Stimulated activated CD8-positive, alpha-beta memory T cell treated with anti-CD3 and anti-CD28 coated beads, Interleukin-15, amount 100 ng/mL, for 24 hours (primary cell): Measurements from ENCODE around the gene UNC5A.

Experiments
- DNase-seq: peaks from one replicate; pipeline ENCODE4 v3.0.0-alpha.2; 2020; ENCODE audit warnings: low read depth

The UNC5A gene

DNA sequence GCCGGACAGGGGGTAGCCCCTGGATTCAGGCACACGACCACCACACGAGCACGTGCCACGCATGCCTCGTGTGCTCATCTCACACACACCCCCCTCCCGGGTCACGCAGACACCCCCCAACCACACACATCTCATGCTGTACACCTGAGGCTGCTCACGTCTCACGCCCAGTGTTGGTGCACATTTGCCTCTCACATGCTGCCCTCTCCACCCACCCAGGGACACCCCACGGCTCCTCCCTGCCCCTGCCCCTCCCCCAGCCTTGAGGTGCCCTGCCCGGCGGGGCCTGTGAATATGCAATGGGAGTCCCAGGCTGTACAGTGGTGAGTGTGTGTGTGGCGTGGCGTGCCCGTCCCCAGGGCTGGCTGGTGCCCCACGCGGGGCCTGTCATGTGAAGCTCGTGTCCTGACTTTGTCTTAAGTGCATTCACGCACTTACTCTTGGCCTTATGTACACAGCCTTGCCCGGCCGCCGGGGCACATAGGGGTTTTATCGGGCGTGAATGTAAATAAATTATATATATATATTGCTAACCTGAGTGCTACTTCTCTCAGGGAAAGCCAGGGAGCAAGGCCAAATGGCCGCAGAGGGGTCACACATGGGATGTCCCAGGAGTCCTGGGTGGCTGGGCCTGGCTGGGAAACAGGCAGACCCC, 70.1 kb downstream of the UNC5A start:
- DNase-seq, result no peak

DNA sequence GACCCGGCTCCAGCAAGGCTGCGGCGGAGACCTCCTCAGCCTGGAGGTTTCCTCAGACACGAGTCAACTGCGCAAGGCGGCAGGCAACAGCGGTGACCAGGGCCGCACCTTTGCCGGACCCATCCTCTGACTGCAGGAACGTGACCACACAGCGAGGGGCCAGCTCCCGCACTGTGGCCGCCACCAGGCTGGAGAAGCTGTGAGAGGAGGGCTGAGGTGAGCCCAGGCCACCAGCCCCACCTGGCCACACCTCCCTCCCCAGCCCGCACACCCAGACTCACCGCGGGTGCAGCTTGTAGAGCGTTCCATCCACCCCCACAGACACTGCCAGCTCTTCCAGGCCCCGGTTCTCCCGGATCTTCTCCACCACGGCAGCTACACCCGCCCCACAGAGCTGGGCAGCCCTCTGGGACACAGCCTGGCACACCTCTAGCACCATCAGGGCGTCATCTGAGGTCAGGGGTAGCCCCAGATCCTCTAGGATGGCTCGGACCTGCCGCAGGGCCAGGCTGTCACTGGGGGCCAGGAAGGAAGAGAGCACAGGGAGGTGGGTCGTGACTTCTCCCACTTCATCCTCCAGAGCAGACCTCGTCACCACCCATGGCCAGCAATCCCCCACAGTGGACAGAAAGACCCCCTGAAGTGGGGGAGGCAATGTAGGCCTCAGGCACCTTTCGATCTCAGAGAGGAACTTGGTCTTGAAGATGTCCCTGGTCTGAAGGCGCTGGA, 70.8 kb downstream of the UNC5A start:
- DNase-seq, result no peak

DNA sequence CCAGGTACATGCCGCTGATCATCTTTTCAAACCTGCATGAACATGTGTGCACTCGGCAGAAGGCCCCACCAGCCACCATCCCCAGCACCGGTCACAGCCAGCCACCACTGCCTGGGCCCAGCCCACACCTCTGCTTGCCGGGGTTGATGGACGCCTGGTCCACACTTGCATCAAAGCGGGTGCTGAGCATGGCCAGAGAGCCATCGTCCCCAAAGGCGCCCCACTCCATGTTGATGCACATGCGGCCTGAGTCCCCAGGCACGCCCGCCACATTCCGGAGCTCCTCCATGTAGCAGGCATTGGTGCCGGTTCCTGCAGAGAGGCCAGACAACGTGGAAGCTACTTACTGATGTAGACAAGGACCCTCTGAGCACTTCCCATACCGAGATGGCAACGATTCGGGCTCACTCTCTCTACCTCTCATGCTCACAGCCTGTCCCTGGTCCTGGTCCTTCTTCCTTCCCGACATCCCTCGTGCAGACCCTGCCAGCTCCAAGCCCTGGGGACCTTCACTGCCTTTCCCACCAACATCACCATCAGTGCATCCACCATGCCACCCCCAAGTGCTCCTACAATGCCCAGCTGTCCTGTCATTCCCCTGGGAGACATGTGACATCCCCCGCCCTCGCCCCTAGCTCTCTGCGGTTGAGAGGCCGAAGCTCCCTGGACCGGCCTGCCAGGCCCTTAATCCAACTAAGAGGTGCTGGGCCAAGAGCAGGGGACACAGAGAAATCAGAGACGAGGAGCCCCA, 71.6 kb downstream of the UNC5A start:
- DNase-seq, result no peak

DNA sequence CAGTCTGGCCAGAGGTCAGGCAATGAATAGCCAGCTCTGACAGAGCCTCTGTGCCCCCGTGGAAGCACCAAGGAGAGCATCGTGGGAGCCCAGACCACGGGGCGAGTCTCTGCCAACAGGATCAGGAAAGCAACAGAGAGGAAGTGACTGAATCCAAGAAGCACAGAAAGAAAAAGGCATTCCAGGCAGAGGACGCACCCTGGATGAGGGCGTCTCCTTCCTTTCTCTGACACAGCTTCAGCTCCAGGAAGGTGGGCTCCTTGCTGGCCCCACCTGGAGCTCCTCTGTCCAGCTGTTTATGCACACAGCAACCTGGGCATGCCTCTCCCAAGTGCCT, 72.2 kb downstream of the UNC5A start:
- no peak for DNase-seq

DNA sequence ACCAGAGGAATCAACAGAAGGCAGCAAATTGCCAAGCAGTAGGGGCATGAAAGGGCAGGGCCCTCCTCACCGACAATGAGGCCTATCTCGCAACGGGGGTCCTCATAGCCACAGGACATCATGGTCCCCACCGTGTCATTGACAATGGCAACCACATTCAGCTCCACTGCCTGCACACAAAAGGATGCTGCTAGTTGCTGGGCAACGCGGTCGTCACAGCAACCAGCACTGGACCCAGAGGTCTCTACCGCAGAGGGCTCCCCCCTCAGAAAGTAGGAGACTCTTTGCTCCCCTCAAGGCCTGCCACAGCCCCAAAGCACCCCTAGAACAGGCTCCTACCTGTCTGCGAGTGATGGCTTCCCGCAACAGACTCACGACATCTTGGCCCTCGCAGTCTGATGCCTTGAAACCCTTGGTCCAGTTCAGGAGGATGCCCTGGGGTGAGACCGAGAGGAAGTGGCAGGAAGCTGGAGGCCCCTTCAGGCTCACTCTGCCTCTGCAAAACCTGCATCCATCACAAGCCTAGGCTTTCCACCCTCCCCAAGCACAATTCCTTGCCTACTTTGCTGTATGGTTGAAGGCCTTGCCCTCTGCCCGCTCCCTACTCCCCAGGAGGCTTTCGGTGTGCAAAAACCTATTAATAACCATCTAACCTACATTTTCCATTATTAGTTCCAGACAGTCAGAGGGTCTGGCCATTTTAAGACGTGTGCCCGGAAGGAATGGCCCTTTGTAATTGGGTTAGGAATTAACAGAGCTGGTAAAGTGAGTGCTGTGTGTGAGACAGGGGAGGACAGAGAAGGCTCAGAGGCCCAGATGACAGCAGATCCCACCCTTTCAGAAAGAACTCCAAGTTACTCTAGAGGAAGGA, 73.6 kb downstream of the UNC5A start:
- DNase-seq, result no peak

DNA sequence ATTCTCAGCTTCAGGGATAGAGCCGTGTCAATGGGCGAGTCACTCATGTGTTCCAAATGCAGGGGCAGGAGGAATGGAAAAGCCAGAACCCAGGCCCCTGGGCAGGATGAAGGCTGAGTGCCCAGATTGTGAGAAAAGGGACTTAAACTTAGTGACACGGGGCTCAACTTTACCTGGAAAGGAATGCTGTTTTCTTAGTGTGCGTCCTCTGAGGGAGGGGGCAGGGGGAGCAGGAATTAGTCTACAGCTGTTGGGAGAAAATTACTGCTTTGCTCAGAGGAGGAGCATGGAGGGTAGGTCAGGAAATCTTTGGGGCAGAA, 74.2 kb downstream of the UNC5A start:
- no peak for DNase-seq

DNA sequence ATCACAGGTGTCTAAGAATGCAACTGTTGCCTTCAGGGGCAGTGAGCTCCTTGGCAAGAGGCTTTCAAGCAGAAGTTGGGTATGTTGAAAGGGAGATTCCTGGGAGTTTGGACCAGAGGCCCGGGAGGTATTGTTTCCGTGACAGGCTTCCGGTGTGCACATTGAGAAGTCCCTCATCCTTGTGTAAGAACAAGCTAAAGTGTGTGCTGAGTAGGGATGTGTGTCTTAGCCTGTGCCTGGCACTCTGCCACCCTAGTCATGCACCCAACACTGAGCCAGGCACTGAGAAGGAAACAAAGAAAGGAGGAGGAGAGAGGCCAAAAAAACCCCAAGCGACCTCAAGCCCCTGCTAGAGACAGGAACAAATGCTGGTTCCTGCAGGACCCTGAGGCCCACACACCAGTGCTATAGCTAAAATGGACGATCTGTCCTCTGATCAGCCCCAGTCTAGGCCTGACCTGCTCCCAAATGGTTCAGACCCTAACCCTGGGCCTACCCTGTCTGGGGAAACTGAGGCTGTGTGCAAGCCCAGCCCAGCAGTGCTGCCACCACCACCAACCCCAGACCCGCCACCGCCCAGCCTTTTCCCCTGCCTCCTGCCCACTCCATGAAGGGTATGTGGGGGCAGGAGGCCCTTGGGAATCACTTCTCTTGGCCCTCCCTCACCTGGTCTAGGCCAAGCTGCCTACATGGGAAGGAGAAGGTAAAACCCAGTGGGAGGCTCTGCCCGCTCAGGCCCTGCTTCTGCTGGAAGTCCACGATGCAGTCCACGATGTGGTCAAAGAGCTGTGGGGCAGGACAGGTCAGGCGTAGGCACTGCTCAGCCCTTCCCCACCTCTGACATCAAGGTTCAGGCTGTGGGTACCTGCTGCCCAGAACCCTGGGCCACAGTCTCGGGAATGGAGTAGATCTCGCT, 76.2 kb downstream of the UNC5A start:
- no peak for DNase-seq

DNA sequence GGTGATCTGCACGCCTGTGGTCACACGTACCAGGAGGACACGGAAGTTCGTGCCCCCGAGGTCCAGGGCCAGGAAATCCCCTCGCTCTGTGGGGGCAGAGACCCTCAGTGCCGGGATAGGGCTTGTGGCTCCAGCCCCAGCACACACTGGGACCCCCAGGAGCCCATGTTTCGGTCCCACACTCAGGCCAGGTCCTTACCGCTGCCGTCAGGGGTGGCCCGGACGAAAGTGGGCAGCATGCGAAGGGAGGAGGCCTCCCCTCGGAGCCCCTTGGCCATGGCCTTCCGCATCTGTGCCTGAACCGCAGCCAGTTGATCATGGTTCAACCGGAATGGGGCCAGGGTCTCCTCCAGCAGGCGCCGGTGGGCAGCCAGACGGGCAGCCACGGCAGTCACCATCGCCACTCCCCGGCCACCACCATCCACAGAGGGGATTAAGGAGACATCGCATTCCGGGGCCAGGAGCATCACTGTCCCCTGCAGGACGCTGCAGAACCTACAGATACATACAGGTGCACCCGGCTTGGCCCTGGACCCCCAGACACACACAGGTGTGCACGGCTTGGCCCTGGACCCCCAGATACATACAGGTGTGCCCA, 77.0 kb downstream of the UNC5A start:
- no peak for DNase-seq

DNA sequence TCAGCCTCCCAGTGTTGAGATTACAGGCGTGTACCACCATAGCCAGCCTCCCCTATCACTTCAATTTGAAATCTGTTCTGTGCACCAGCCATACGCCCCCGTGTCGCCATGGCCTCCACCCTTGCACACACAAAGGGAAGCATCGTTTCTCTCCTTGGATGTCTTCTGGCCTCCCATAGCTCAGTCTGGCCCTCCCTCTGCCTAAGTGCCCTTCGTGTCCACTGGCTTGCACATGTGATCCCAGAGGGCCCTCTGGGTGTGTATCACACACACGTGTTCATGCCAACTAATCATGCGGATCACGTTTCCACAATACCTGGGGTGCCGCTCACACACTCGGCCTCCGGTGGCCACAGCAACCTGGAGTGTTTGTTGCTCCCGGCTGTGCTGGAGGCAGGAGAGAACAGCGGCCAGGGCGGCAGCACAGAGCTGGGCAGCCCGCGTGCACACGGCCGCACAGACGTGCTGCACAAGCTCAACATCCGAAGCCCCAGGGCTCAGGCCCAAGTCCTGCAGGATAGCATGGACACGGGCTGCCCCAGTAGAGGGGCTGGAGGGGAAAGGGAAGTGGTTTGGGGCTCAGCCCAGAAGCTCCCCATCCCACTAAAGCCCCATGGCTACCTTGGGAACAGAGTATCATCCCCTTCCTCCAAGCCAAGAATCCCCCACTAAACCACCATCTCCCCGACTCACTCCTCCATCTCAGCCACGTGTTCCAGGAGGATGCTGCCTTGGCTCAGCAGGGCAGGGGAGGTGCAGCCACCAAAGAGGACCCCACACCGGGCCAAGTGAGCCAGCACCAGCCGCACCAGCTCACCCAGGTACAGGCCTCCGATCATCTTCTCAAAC, 77.9 kb downstream of the UNC5A start:
- no peak for DNase-seq

DNA sequence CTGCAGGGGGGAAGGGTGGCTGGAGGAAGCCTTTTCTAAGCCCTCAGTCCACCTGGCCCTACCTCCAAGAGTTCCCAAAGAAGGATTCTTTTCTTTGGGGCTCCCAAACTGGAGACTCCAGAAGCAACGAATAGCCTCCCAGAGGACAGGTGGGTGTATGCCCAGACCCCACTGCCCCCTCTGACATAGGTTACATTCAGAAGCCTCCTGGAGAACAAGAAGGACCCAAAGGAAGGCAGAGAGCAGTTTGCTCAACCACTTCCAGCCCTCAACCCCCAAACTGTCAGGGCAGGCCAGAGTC, 78.5 kb downstream of the UNC5A start:
- no peak for DNase-seq

DNA sequence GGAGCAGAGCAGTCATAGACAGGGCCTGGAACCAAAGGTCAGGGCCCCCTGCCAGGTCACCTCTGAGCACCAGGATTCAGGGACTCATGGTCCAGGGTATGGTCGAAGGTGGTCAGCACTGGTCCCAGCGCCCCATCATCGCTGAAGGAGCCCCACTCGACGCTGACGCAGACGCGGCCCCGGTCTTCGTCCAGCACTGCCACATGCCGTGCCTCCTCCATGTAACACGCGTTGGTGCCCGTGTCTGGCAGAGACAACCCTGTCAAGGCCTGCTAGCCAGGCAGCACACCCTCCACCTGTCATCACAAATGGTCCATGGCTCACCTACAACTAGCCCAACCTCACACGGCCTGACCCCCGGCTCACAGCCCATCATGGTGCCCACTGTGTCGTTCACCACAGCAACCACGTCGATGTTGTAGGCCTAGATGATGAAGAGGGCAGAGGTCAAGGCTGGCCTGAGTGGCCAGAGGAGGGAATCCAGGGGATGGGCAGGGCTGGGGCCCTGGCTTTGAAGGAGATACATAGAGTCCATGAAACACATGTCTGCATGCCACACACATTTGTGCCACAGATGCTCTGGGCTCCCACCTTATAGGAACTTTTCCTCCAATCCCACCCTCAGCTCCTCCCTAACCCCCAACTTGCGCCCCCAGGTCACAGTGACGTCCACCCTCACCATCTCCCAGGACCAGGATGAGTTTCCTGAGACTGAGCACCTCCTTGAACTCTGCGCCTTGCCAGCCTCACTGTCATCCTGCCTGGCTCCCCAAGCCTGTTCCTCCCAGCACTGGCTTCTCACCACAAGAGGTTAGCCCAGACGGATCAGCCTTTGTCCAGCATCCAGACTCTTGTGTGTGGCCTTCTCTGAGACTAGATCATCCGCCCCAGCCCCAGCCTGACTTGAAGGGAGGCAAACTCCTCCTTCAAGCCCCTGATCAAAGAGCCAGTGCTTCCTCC, 79.2 kb downstream of the UNC5A start:
- DNase-seq, result no peak

DNA sequence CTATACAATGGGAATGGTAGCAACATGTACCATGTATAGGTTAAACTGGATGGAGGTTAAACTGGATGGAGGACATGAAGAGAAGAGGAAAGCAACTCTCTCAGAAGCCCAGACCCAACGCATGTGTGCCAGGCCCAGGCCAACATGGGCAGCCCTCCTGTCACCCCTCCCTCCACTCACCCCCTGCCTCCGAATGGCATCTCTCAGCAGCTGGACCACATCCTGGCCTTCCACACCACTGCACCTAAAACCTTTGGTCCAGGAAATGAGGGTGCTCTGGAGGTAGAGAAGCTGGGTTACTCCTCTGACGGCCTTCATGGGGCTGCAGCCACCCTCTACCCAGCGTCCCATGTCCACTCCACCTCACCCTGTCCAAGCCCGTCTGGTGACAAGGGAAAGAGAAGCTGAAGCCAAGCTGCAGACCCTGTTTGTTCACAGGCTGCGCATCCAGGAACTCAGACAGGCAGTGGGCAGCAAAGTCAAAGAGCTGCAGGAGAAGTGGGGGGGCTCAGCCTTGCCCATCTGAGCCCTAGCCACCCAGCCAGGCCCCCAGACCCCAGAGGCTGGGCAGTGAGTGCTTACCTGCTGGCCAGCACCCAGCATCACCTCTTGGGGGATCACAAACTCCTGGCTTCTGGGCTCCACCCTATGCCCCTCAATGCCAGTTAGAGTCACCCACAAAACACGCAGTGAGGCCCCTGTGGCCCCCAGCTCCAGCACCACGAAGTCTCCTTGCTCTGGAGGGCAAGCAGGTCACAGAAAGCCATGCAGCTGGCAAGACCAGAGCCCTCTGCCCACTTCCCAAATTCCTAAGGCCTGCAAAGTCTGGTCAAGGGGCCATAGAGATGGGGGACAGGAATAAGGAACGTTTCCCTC, 80.3 kb downstream of the UNC5A start:
- DNase-seq, result no peak

DNA sequence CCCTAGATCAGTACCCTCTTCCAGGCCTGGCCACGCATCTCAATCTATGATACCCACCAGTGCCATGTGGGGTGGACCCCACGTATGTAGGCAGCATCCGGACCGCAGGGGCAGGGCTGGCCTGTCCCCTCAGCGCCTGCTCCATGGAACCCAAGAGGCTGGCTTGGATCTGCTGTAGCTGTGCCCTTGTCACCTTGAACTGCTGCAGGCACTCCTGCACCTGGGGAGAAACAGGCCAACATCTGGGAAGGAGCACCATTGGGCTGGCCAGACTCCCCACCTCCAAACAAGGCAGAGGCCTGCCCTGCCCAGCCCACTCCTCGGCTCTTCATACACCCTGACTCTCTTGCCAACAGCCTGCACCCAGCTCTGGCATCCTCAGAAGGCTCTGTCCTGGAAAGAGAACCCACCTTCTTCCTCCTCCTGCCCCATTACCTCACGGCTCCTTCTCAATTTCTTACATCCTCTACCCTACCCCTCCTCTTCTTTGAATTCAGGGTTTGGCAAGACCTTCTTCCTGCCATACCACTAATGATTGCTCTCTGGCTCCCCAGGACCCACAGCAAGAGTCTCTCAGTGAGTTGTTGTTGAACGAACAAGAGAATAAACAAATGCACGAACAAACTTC, 81.1 kb downstream of the UNC5A start:
- no peak for DNase-seq

DNA sequence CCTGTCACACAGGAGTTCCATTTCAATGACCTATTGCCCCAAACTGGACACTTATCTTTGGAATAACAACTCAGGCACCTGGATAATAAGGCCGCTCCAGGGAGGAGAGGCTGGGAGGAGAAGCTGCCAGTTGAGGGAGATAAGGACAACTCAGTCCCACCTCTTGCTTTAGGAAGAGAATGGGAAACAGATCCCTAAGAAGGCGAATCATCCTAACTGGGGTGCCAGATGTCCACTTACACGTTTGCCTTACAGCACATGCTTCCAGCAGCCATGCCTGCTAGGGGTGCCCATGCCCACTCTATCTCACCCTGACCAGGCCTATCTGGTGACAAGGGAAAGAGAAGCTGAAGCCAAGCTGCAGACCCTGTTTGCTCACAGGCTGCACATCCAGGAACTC, 82.3 kb downstream of the UNC5A start:
- DNase-seq, result no peak

DNA sequence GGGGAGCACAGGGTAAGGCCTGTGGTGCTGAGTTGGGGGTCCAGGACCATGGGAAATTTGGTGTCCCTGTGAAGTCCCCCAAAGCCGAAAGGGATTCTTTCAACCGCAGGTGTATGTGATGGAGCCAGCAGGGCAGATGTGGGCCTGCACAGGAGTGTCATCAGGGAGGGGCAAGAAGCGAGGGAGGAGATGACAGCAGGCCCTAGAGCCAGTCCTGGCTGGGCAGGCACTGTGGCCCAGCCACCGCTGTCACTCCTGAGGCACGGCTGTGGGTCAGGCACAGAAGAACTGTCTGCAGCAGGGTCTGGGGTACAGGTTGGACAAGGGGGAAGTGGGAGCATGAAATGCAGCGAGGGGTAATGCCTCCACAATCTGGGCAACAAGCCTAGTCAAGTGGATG, 83.9 kb downstream of the UNC5A start:
- DNase-seq, result no peak

DNA sequence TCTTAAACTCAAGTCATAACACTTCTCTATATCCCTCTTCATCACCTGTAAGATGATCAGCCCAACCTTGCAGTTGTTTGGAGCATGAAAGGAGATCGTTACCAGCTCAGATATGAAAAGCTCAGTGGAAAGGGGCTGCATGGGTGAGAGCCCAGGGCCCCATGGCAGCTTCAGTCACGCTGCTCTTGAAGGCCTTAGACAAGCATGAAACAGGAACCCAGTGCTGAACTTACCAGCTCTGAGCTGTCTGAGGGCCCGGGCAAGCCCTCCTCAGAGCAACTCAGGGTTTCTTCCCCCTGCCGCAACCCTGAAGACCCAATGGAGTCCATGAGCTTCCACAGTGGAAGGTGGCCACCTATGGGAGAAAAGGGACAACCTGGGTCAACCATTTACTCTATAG, 85.5 kb downstream of the UNC5A start:
- no peak for DNase-seq

DNA sequence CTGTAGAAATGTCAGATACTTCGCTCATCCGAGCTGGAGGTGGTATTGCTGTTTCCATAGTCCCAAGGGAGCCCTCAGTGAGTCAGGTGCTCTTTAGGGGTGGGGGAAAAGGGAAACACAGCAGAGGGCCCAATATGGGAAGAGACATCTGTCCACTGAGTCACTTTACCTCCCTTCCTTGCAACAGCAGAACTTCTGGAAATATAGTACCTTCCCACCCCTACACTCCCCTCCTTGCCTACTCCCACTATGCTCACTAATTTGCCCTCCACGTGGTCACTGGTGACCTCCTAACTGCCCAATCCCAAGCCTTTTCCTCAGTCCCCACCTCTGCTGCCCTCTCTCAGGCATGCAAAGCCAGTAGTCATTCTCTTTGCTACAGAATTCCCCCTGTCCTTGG, 86.9 kb downstream of the UNC5A start:
- DNase-seq, result no peak
